K562 (cell line): ENCODE measurements around the gene TPK1. TPM values are rescaled to one million over a fixed set of nuclear protein-coding genes. Genes with fewer than 3 reads are reported as not detected.

Source experiments
- ATAC-seq: fragments of 200-7000 bp; cut with Tn5 transposase; 3 replicates; pipeline ENCODE4 v1.9.1; 2020; ENCODE audit warnings: moderate library complexity
- BruUV-seq: library from RNA; stranded (reverse); fragments of 400-500 nt; replicated peaks from 2 replicates; lab custom pipeline; 2021; lab: Mats Ljungman, UMichigan
- CTCF ChIA-PET: fragments of 300-600 bp; formaldehyde crosslinking; extraction: SDS; loops from one replicate; lab custom pipeline; 2021; ENCODE audit warnings: low intra/inter-chr PET ratio; lab: Yijun Ruan, JAX
- POLR2A ChIA-PET: fragments of 300-600, 350-650 bp; sonication (Branson Sonifier 250); formaldehyde crosslinking; extraction: SDS; loops from one replicate; lab custom pipeline; 2021; ENCODE audit warnings: antibody characterized with exemption, inconsistent platforms; lab: Yijun Ruan, JAX
- DNase-seq, 4 experiments: peaks; one replicate each; pipeline versions ENCODE4 v3.0.0 to v3.0.0-alpha.2; 2011 to 2018; ENCODE audit warnings: low spot score in 3 of 4, mixed read lengths in 3 of 4; ENCODE audit errors: extremely low read depth in 1 of 4
- FAIRE-seq: peaks from 2 replicates; lab custom pipeline; 2011; peaks lifted over from hg19 to GRCh38; lab: Jason Lieb, UNC
- H2AFZ ChIP-seq: 2 replicates; pipeline ENCODE4 v1.6.0; 2011; ENCODE audit warnings: low read depth, low read length, control low read depth, inconsistent platforms
- H3K27ac ChIP-seq: fragments of 200-600 bp; 3 replicates; pipeline ENCODE4 v1.8.0; 2011; ENCODE audit warnings: low read depth, mild to moderate bottlenecking, control low read depth, inconsistent platforms, low read length, moderate library complexity, mixed read lengths; ENCODE audit errors: extremely low read depth
- H3K27me3 ChIP-seq, 2 experiments: fragments of 300-600 bp in 1 of 2; 2 replicates in 1 of 2; 3 replicates in 1 of 2; pipeline versions ENCODE4 v1.6.0 to v1.8.0; 2011; ENCODE audit warnings: inconsistent platforms in 2 of 2, low read length in 2 of 2, mild to moderate bottlenecking in 1 of 2, mixed read lengths in 1 of 2, moderate library complexity in 1 of 2; ENCODE audit not compliant: control insufficient read depth in 2 of 2, insufficient read depth in 2 of 2
- H3K36me3 ChIP-seq: fragments of 300-600 bp; 3 replicates; pipeline ENCODE4 v1.8.0; 2011; ENCODE audit warnings: mild to moderate bottlenecking, low read length, inconsistent platforms; ENCODE audit not compliant: control insufficient read depth, insufficient read depth
- H3K4me1 ChIP-seq, 2 experiments: fragments of 200-600 bp in 1 of 2; replicated peaks in 1 of 2; 2 replicates in 1 of 2; 3 replicates in 1 of 2; pipeline versions ENCODE4 v1.5.1 to v1.8.0; 2011; ENCODE audit warnings: inconsistent platforms in 2 of 2, low read length in 2 of 2, mild to moderate bottlenecking in 1 of 2, mixed read lengths in 1 of 2, moderate library complexity in 1 of 2; ENCODE audit not compliant: control insufficient read depth in 2 of 2, insufficient read depth in 2 of 2
- H3K4me2 ChIP-seq: 2 replicates; pipeline ENCODE4 v1.6.1; 2011; ENCODE audit warnings: low read length, control low read depth, inconsistent platforms, mixed read lengths; ENCODE audit not compliant: insufficient read depth
- H3K4me3 ChIP-seq: fragments of 200-600 bp; sonication (generic), shearing (Covaris generic); 2 replicates; pipeline ENCODE4 v1.5.1; 2016; ENCODE audit warnings: control low read depth, inconsistent platforms
- H3K79me2 ChIP-seq: fragments of 200-600 bp; 3 replicates; pipeline ENCODE4 v1.8.0; 2011; ENCODE audit warnings: low read length, inconsistent platforms; ENCODE audit not compliant: control insufficient read depth, insufficient read depth
- H3K9ac ChIP-seq, 2 experiments: 2 replicates each; pipeline versions ENCODE4 v1.6.0 to v1.6.1; 2011; ENCODE audit warnings: low read depth in 2 of 2, low read length in 2 of 2, control low read depth in 1 of 2, inconsistent platforms in 1 of 2, mild to moderate bottlenecking in 1 of 2, mixed read lengths in 1 of 2; ENCODE audit not compliant: insufficient read depth in 1 of 2
- H3K9me1 ChIP-seq: one replicate; pipeline ENCODE4 v1.6.0; 2011; ENCODE audit warnings: inconsistent platforms, mild to moderate bottlenecking, low read length, moderate library complexity; ENCODE audit not compliant: control insufficient read depth, insufficient read depth
- H3K9me3 ChIP-seq: replicated peaks from 2 replicates; pipeline ENCODE4 v1.5.1; 2011; ENCODE audit warnings: low read depth, low read length, inconsistent platforms; ENCODE audit not compliant: control insufficient read depth, insufficient read depth
- H4K20me1 ChIP-seq: replicated peaks from 2 replicates; pipeline ENCODE4 v1.6.1; 2011; ENCODE audit warnings: low read length, inconsistent platforms, mixed read lengths; ENCODE audit not compliant: control insufficient read depth, insufficient read depth
- CBFA2T2 ChIP-seq: fragments of 450-650 bp; conservative IDR thresholded peaks from 2 replicates; pipeline ENCODE4 v1.6.1; 2017; ENCODE audit warnings: mild to moderate bottlenecking
- CBFA2T3 ChIP-seq: fragments of 450-650 bp; IDR thresholded peaks from 2 replicates; pipeline ENCODE4 v1.6.1; 2017
- FOXO4 ChIP-seq: fragments of 450-650 bp; formaldehyde crosslinking; IDR thresholded peaks from 2 replicates; pipeline ENCODE4 v1.4.0; 2020; ENCODE audit warnings: mild to moderate bottlenecking, moderate library complexity
- NONO ChIP-seq, 2 experiments: fragments of 200-400 bp in 1 of 2; fragments of 450-650 bp in 1 of 2; formaldehyde crosslinking in 1 of 2; IDR thresholded peaks; 2 replicates each; pipeline ENCODE4 v1.6.1; 2017; ENCODE audit warnings: low read depth in 2 of 2, mild to moderate bottlenecking in 2 of 2, moderate library complexity in 2 of 2, low read length in 1 of 2
- WGBS: fragments of 100-300 bp; shearing (Covaris generic); methylation state at CpG from one replicate; pipeline ENCODE4 v1.1.6; 2016; ENCODE audit warnings: low coverage, mixed read lengths; ENCODE audit not compliant: insufficient coverage; ENCODE audit errors: missing lambda C conversion rate; 5-methylcytosine and 5-hydroxymethylcytosine counted together
- in situ Hi-C: fragments of 300-500 bp; cut with MboI; formaldehyde crosslinking; loops from 4 replicates; pipeline ENCODE4 v1.15.0; 2018; ENCODE audit warnings: inconsistent platforms, mixed read lengths
- intact Hi-C: fragments of 100-400 bp; cut with micrococcal nuclease; formaldehyde crosslinking; loops from 2 replicates; pipeline ENCODE4 v1.14.2; 2022
- polyA plus RNA-seq, 8 experiments: library from polyadenylated mRNA; depleted of rRNA in 4 of 8; stranded (reverse) in 5 of 8; unstranded in 3 of 8; fragments of >200 nt; fragmentation: Nextera tagmentation in 2 of 8; fragmentation: Illumina TruSeq in 1 of 8; extraction: Ambion mirVana in 2 of 8; extraction: Trizol in 1 of 8; gene quantifications; 2 replicates each; pipeline versions ENCODE4 v1.2.1 to v1.2.3, GENCODE V29; 2011 to 2014; ENCODE audit warnings: inconsistent platforms in 1 of 8, missing spikeins in 1 of 8
- total RNA-seq, 7 experiments: library from RNA; depleted of rRNA in 6 of 7; stranded (reverse); fragments of >200 nt in 6 of 7; fragmentation: Illumina TruSeq in 2 of 7; extraction: Trizol in 2 of 7; gene quantifications; 2 replicates each; pipeline versions ENCODE4 v1.2.1 to v1.2.3, GENCODE V29; 2011 to 2021; ENCODE audit warnings: low replicate concordance in 1 of 7
- TF ChIP-seq, protein P1 (sequence below): fragments of 450-650 bp; IDR thresholded peaks from 2 replicates; pipeline ENCODE4 v1.6.1; 2018; ENCODE audit warnings: mild to moderate bottlenecking, low read depth; ENCODE audit not compliant: partially characterized antibody

TPK1 gene
- total and polyA plus RNA-seq, 9 of the 15 experiments (the other 6 are each of a cell fraction or from before 2014, with no cell fraction given), result 5.1 to 16.2 (median 9.2) TPM

GRCh38 chr7:144438759-144439158 lies 397.1 kb downstream of the TPK1 start:
- DNase-seq, result no peak
- Histone ChIP-seq H3K4me1 (no peaks in the 10 kb centered on the region), H4K20me1 (no peaks in the 10 kb centered on the region), H3K27me3 (no peaks in the 10 kb centered on the region), H3K4me2 (no peak overlapping the region), H3K4me3 (no peak overlapping the region), H3K9ac (no peak overlapping the region), H3K27ac (no peak overlapping the region), H3K36me3 (no peaks in the 10 kb centered on the region), H3K9me3 (no peaks in the 10 kb centered on the region), H3K9me1 (no peaks in the 10 kb centered on the region), H2AFZ (no peak overlapping the region), H3K79me2 (no peaks in the 10 kb centered on the region)
- CTCF ChIA-PET, result no interaction called here
- TF ChIP-seq CBFA2T2 (peak; percentile 13; the same call in 1 of the 2 replicates), CBFA2T3 (peak; percentile 34; the same call in 1 of the 2 replicates), NONO (IDR thresholded peaks at IDR 0.05; ENCODE audit: low read depth in 2 of 2, low read length in 1 of 2) (no peak), FOXO4 (no peak)
- TF ChIP-seq, protein P1, sequence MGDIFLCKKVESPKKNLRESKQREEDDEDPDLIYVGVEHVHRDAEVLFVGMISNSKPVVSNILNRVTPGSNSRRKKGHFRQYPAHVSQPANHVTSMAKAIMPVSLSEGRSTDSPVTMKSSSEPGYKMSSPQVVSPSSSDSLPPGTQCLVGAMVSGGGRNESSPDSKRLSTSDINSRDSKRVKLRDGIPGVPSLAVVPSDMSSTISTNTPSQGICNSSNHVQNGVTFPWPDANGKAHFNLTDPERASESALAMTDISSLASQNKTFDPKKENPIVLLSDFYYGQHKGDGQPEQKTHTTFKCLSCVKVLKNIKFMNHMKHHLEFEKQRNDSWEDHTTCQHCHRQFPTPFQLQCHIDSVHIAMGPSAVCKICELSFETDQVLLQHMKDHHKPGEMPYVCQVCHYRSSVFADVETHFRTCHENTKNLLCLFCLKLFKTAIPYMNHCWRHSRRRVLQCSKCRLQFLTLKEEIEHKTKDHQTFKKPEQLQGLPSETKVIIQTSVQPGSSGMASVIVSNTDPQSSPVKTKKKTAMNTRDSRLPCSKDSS, result no peak
- 0% methylated on average over 3 of the region's 3 CpGs for WGBS
- in situ Hi-C loops, result no loop called here
- FAIRE-seq, result no peak
- POLR2A ChIA-PET, result no interaction called here
- ATAC-seq, result no peak
- intact Hi-C loops, result no loop called here
- BruUV-seq, result no TSS peak
